HG02852 (cell line): ENCODE measurements around the gene LAMA3.
"Not testable (repeated sequence)": the region's sequence is repeated elsewhere in the genome, so short reads cannot be mapped to it uniquely, and the experiment has no call there.

ENCODE experiments used
- ATAC-seq: cut with Tn5 transposase; IDR thresholded peaks from one replicate; pipeline ENCODE4 v1.9.1; 2021; ENCODE audit warnings: mild to moderate bottlenecking, moderate library complexity; ENCODE audit not compliant: unreplicated experiment

The LAMA3 gene

DNA sequence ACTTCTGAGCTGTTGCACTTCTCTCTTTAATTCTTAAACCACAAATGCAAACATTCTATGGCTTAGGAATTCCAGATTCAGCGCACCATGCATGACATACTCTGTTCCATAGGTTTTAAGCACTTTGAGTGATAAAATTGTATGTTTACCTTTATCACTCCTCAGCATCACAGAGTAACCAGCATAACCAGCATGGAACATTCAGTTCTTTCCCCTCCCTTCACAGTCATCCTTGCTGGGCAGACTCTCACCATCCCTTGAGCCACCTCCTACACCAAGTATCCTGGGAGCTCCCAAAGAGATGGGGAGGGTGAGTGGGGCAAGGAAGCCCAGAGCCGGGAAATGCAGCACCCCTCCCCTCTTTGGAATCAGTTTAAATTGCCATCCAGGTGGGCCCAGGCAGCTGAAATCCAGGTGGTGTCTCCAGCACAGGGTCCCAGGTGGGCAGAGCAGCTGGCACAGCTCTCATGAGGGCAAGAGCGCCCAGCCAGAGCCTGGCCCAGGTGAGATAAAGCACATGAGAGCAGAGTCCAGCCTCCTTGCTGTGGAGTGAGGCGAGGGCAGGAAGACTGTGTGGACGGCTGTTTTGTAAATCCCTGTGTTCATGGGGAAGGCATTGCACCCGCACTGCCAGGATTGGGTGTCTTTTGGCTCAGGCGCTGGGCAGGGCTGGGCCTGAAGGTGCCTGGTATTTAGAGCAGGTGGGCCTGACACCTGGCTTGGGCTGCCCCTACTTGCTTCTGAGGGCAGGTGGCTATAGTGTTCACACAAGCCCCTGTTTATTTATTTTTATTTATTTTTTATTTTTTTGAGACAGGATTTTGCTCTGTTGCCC is 36.8 kb downstream of the LAMA3 start:
- no peak for ATAC-seq

DNA sequence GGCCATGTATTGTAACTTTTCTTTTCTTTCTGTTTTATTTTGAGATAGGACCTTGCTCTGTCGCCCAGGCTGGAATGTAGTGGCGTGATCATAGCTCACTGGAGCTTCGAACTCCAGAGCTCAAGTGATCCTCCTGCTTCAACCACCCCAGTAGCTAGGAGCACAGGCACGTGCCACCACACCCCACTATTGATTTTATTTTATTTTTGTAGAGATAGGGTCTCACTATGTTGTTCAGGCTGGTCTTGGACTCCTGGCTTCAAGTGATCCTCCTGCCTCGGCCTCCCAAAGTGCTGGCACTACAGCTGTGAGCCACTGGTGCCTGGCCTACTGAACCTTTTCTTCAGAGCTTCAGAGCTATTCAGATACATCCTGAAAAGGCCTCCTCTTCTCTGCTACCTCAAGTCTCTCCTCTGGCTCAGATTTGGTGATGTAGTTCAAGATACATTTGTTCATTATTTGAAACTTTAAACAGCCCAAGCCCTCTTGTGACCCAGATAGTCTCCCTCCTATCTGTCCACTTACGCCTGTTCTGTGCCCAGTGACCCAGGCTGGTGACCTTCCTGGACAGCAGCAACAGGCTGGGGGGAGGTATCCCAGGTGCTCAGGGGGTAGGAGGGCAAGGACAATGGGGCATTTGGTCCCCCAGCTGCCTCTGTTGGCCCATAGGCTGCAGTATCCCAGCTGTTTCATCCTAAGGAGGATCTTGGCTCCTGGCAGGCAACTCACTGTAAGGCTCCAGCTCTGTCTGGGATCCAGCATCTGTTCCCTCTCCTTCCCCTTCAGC is 38.6 kb downstream of the LAMA3 start:
- ATAC-seq: no peak

DNA sequence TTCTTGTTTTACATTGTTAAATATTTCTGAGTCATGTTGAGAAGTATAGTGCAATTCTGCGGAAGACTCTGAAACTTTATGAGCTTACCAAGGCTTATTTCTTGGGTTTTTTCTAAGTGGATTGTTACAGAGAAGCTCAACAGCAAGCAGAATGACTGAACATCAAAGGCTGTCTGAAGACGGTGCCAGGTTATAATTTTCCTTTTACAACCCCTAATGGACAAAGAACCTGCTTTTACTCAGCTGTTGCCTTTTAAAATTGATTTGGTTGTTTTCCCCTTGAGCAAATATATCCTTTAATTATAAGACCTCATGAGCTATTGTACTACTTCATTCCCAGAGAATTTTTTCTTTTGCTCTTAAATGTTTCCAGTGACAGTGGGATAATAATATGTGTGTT is 41.6 kb downstream of the LAMA3 start:
- no peak for ATAC-seq

DNA sequence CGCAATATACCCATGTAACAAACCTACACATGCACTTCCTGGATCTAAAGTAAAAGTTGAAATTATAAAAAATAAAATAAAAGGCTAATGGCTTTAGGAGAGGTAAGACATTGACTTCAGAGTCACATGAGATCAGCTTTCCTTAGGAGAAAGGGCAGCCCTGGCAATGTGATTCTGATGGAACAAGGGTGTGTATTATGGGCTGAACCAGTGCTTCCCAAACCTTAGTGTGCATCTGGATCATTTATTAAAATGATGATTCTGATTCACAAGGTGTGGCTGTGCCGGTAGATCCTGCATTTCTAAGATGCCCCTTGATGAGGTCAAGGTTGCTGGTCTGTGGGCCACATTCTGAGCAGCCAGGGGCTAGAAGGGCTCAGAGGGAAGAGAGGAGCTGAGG is 42.6 kb downstream of the LAMA3 start:
- no peak for ATAC-seq

DNA sequence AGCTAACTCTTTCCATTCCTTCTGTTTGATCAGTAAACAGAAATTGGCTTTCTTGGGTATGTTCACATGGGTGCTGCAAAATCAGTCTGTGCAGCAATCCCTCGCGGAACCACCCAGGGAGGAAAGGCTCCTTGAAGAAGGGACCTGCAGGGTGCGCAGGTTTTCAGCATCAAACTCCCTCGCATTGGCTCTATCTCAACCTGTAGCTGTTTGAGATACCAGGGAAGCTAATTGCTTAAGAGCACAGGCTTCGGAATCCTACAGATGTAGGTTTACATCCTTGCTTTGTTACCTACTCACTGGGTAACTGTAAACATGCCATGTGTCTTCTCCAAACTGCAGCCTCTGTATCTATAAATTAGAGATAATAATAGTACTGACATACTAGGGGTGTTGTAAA is 43.2 kb downstream of the LAMA3 start:
- ATAC-seq: no peak

DNA sequence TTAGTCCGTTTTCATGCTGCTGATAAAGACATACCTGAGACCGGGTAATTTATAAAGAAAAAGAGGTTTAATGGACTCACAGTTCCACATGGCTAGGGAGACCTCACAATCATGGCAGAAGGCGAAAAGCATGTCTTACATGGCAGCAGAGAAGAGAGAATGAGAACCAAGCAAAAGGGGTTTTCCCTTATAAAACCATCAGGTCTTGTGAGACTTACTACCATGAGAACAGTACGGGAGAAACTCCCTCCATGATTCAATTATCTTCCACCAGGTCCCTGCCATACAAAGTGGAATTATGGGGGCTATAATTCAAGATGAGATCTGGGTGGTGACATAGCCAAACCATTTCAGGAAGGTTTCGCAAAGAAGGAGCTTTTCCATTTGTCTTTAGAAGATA is 44.0 kb downstream of the LAMA3 start:
- not testable (repeated sequence) for ATAC-seq

DNA sequence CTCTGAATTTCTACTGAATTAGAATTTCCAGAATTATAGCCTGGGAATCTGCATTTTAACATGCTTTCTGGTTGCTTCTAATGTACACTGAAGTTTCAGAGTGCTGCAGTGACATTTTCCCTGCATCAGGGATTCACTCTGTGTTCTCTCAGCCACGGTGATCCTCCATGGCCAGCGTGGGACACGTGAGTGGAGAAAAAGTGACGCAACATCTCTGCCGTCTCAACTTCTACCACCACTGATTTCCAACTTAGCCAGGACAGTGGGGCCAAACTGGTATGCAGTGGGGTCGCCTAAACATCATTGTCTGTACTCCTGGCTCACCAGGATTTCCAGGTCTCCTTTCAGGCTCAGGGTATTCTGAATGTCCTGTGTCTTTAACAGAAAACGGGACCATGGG is 44.6 kb downstream of the LAMA3 start:
- no peak for ATAC-seq

DNA sequence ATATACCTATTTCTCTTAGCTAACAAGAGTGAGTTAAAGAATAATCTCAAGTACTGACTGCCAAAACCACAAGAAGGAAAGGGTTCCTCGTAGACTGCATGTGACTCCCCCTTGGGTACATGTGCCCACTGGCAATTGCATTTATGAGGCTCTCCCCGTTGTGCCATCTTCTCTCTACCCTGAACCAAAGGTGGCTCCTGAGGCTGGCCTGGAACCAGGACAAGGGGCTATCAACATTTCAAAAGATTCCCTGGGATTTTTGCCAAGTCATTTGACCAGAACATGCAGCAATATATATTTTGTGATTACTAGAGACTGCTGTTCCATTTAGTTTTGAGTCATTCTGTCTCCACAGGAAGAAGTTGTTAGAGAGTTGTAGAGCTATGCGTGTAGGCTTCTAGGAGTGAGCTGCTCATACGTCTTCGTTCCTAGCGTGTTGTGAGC is 45.8 kb downstream of the LAMA3 start:
- no peak for ATAC-seq

DNA sequence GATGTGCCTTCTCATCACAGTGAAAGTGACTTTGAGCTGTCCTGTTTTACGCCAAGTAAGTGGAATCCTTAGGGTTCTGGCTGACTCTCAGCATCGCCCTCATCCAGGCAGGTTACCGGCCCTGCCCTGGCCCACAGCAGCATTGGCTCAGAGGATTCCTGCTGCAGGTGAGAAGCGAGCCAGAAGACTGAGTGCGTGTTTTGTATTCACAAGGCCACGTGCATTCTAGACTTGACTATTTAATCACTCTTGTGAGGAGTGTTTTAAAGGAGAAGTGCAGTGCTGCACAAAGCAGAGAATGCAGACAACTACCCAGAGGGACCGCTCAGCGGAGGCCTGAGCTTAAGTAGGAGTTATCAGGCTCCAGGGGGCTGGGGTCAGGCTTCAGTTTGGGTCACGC is 48.3 kb downstream of the LAMA3 start:
- ATAC-seq: no peak

DNA sequence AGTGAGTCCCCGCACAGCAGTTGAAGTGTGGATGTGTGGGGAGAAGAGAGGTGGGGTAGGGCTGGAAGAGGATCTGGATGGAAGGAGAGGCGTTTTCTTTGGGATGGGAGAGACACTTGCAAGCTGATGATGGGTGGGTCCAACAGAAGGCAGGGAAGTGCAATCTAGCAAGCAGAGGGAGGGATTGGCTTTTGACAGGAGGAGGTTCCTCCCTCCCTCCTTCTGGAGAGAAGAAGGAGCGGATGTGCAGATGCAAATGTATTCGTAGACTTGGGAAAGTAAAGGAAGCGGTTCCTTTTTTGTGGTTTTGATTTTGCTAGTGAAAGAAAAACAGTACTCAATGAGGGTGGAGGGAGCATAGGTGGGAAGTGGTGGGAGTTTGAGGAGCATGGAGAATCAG is 48.9 kb downstream of the LAMA3 start:
- ATAC-seq: no peak

DNA sequence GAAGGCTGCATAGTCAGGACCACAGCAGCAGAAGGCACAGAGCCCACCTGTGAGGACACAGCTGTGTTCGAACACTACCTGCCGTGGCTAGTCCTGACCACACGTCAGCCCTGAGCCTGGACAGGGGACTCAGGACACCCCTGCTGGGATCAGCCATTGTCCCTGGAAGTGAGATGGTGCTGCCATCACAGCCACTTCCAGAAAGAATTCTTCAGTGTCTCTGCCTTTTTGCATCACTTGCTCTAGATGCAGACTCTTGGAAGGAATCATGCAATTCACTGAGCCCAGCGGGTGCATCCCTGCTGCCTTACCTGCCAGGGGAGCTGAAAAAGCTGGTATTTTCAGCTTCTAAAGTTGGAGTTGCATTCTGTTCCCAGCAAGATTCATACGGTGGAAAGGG is 49.3 kb downstream of the LAMA3 start:
- ATAC-seq: no peak

DNA sequence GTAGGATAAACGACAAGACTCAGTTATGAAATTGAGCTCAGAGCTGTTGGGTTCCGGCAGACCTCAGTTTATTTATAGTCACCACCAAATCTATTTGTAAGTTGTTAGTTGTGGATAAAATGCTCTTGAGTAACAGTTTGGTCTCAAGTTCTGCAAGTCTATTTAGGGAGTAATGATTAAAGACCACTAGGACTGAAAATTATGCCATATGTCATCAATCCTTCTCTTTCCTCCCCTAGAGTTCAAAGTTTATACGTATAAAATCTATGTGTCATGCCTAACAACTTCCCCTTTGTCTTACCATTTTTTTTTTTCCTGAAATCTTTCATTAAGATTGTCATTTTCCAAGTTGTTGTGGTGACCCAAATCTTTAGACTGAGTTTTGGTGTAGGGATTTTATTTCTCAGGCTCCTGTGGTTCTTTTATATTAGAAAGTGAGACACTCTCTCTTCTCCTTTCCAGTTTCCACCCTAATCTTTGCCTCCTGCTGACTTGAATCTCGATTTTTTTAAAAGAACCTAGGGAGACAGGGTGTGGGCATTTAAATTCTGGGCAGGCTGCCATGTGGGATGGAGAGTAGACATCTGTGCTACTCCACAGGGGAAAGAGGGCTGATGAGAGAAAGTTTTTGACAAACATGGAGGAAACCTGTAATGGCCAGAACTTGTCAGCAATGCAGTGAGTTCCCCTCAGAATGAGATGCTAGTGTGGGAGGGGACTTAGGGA is 51.0 kb downstream of the LAMA3 start:
- ATAC-seq: no peak

DNA sequence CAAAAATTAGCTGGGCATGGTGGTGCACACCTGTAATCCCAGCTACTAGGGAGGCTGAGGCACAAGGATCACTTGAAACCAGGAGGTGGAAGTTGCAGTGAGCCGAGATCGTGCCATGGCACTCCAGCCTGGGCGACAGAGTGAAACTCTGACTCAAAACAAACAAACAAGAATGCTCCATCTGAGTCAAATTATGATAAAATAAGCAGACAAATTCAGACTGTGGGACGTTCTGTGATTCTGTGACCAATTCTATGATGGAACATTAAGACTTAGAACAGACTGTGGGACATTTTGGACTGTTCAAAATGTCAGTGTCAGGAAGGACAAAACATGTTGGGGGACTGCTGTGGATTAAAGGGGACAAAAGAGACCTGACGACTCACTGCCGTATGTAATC is 52.7 kb downstream of the LAMA3 start:
- not testable (repeated sequence) for ATAC-seq

DNA sequence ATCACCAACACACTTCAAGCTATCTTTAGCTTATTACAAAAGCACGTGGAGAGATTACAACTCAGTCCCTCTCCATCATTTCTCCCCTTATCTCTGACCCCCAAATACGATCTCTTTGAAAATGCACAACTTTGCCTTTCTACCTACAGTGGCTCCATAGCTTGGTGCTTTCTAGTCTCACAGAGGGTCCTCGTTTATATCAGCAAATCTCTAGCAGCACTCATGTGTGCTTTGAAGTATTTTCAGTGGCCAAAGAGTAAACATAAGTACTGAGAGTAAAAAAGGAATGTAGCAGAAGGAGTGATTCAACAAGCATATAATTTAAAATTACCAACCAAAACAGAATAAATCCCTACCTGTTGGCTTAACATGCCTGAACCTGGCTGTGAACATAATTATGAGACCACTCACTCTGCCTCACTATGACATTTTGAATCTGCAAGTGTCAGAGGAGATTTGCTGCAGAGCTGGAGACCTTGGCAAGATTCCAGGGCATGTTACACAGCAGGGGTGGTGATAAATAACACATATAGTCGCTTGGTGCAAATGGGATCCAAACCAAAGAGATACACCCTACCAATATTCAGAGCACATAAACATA is 54.6 kb downstream of the LAMA3 start:
- no peak for ATAC-seq

DNA sequence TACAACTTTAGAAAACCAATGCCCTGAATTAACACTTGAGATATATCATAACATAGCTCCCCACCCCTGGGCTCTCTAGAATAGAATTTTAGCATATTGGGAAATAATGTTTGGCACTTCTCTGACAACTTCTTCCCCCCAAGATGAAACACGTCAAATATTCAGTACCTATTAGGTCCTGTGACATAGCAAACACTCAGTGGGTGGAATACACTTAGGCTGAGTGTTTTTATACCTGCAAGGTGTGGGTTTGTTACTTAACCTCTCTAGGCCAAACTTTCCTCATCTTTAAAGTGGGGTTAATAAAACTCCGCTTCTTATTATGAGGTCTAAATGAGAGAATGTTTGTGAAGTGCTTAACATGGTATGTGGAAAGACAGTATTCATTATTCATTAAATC is 56.1 kb downstream of the LAMA3 start:
- ATAC-seq: no peak

DNA sequence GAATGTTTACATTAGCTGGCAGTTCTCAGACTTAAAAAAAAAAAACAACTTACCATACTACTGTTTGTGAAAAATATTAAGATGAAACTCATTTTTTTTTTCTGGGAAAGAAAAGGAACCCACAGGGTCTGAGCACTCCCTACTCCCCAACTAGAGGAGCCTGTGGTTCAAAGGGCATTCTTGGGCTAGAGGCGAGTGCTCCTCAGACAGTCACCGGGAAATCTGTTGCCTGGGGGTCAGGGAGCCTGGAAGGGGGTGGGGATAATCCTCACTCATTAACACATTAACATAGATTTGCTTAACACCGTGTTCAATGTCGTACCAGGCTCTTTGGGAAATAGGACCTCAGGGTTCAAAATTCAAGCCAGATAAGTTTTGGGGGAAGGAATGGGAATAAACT is 57.6 kb downstream of the LAMA3 start:
- ATAC-seq: no peak

DNA sequence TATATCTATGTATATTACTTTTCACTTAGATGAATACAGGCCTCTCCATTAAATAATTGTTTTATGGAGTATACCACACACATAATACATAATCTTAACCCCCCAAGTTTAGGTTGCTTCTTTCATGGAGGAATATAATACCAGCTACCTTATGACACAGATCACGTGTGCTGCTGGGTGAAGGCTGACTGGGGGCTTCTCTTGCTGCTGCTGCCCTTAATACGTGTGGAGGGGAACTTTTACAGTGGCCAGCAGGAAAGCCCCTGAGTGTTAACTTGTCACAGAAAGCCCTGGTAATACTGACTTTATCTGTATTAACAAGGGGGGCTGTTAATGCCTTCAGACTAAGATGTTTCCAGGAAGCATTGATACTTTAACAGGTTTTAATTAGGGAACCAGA is 63.1 kb downstream of the LAMA3 start:
- ATAC-seq: no peak

DNA sequence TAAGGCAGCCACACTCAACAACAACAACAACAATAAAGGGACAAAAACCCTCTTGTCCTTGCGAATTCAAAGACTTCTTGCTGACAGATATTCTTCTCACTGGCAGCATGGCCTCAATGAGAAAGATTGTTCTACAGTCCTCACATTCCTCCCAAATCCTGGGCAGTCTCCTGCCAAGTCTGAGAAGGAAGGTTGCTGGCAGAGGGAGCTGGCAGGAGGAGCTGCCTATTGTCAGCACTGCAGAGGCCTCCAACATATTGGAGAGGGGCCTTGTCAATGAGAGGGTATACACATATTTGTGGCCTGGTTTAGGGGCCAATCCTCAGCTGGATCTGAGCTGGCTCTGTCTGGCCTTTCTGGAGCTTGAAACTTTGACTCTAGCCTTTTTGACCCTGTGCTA is 63.5 kb downstream of the LAMA3 start:
- no peak for ATAC-seq

DNA sequence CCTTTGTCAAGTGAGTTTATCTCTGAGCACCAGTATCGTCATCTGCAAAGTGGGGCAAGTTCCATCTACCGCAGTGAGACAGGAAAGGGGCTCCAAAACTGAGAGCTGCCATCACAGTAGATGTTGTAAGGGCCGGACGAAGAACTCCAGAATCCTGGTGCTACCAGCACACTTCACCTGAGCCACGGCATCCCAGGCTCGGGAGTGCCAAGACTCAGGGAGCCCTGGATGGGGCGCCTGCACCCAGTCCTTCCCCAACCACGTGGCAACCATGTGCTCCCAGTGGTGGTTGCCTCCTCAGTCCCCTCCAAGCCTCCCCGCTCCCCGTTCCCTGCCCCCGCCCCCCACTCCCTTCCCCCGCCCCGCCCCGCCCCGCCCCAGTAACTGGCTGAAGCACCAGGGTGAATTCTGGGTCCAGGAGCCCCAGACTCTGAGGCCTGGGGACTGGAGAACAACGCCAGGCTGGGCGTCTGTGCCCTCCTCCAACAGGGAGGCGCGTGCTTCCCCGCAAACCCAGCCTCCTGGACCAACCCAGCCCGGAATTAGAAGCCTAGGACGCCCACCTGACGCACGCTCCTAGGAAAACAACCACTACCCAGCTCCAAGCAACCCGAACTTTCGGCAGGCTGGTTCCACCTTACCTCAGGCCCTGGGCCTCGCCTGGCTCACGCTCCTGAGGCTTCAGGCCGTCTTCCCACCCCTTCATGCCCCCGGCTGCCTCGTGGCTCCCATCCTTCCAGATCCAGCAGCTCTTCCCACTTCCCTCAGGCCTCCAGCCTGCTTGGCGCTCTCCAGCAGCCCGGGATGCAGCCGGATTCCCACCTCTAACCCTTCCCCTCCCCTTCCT is 67.6 kb downstream of the LAMA3 start:
- ATAC-seq: no peak

DNA sequence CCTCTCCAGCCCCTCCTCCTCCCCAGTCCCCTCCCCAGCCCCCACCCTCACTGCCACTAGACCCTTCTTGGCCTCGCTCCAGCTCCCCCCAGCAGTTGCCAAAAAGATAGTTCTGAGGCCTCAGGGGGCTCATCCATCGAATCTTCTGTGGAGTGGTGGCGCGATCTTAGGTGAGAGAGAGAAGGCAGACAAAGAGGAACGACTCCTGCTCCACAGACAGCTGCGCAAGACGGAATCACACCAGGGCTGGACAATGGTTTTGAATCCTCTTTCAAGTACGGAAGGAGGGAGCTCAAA is 68.1 kb downstream of the LAMA3 start:
- no peak for ATAC-seq

DNA sequence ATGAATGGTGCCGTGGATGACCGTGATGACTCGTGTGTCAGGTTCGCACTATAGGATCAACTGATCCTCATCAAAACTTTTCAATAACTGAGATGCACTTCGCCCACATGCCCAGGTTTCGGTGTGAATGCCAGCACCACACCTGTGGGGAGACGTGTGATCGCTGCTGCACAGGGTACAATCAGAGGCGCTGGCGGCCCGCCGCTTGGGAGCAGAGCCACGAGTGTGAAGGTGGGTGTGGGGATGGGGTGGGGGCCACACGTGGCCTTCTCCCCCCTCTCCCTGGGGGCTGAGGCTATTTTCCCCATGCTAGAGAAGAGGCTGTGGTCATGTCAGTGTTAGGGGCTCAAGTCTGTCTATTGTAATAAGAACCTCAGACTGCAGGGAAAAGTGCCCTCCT is 69.0 kb downstream of the LAMA3 start:
- no peak for ATAC-seq
